Type B pancreatic cell (in vitro differentiated cells): ENCODE measurements around the gene RASA1. TPM values are rescaled to one million over a fixed set of nuclear protein-coding genes. Genes with fewer than 3 reads are reported as not detected.

Experiments used
- DNase-seq: peaks from one replicate; pipeline ENCODE4 v3.0.0; 2021; ENCODE audit warnings: mixed read lengths; ENCODE audit not compliant: unreplicated experiment; ENCODE audit errors: extremely low spot score
- H3K27ac Mint-ChIP-seq: 2 replicates; pipeline ENCODE4 v1.8.0; 2021; ENCODE audit warnings: mild to moderate bottlenecking, mixed read lengths
- H3K27me3 Mint-ChIP-seq: 2 replicates; pipeline ENCODE4 v1.8.0; 2021; ENCODE audit warnings: mixed read lengths
- H3K36me3 Mint-ChIP-seq: 2 replicates; pipeline ENCODE4 v1.8.0; 2021; ENCODE audit warnings: mixed read lengths
- H3K4me1 Mint-ChIP-seq: one replicate; pipeline ENCODE4 v1.8.0; 2021; ENCODE audit warnings: mixed read lengths; ENCODE audit not compliant: unreplicated experiment
- H3K4me3 Mint-ChIP-seq: 2 replicates; pipeline ENCODE4 v1.8.0; 2021; ENCODE audit warnings: mild to moderate bottlenecking, mixed read lengths
- H3K9me3 Mint-ChIP-seq: 2 replicates; pipeline ENCODE4 v1.8.0; 2021; ENCODE audit warnings: mixed read lengths
- total RNA-seq: library from RNA; stranded (reverse); gene quantifications from 2 replicates; pipeline ENCODE4 v1.2.1, GENCODE V29; 2021; ENCODE audit warnings: low replicate concordance
- TF ChIP-seq, protein P1 (sequence below): fragments of 200-600 bp; sonication (generic); conservative IDR thresholded peaks from 2 replicates; pipeline ENCODE4 v1.5.0; 2021; ENCODE audit warnings: antibody characterized with exemption, mild to moderate bottlenecking

RASA1 gene
- total RNA-seq, 1 donor from 2014 or later: 33.0 TPM

DNA sequence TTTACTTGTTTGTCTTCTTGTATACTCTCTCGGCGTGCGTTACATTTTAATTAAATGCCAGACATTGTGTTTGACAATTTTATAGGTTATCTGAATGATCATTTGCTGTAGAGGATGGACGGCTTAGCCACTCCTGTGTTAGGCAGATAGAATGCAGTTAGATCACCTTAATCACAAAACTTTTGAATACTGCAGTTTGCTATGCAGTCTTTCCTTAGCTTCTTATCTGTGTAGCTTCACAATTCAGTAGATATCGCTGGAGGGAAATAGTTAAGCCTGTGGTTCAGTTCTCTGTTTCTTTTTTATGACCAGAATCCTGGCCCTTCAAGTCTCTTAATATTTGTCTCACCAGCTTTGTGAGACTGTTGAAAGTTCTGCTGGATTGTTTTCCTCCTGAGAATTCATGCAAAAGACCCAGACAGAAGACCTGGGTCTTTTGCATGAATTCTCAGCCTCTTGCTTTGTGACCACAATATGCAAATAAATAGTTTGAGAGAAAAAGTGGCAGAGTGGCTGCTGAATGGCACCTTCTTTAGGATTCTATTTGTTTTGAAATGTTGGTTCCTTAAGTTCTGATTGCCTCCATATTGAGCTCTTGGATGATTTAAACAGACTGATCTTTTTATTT lies 40.2 kb downstream of the RASA1 start:
- Mint-ChIP-seq H3K27ac (no peak overlapping the region), H3K36me3 (peaks cover 31% of the 10 kb centered on the region), H3K27me3 (no peaks in the 10 kb centered on the region), H3K4me1 (peaks cover 9% of the 10 kb centered on the region), H3K9me3 (peaks cover 5% of the 10 kb centered on the region), H3K4me3 (no peak overlapping the region)
- no peak for DNase-seq
- TF ChIP-seq, protein P1, sequence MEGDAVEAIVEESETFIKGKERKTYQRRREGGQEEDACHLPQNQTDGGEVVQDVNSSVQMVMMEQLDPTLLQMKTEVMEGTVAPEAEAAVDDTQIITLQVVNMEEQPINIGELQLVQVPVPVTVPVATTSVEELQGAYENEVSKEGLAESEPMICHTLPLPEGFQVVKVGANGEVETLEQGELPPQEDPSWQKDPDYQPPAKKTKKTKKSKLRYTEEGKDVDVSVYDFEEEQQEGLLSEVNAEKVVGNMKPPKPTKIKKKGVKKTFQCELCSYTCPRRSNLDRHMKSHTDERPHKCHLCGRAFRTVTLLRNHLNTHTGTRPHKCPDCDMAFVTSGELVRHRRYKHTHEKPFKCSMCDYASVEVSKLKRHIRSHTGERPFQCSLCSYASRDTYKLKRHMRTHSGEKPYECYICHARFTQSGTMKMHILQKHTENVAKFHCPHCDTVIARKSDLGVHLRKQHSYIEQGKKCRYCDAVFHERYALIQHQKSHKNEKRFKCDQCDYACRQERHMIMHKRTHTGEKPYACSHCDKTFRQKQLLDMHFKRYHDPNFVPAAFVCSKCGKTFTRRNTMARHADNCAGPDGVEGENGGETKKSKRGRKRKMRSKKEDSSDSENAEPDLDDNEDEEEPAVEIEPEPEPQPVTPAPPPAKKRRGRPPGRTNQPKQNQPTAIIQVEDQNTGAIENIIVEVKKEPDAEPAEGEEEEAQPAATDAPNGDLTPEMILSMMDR: no peak

DNA sequence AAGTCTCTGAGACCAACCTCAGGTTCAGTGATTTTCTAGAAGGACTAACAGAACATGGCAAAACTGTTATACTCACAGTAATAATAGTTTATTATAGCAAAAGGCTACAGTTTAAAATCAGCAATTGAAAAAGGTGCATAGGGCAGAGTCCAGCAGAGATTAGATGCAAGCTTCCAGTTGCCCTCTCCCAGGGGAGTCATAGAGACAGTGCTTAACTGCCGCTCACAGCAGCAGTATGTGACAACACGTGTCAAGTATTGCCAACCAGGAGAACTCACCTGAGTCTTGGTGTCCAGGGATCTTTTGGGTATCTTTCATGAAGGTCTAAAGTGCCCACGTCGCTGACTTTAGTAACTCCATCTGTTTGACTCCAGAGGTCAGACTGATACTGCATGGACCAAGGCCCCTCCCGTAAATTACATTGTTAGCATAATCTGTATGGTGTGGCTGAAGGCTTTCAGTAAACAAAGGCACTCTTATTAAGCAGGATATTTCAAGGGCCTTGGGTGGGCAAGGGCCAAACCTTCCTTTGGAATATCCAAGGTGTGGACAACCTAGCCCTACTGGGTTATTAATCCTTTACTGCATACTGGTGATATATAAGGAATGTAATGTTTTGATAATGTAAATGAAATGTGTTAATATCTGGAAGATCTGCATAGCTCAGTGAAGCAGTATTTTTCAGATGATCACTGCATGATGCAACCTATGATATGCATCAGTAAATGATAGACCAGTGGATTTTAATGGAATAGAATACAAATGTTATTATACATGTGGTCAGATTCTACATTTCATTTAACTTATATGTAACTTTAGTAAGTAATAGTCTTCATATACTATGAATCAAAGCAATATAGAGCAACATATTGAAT lies 44.0 kb downstream of the RASA1 start:
- peaks cover 3% of the 10 kb centered on the region for H3K9me3 Mint-ChIP-seq
- DNase-seq: no peak
- H3K36me3 Mint-ChIP-seq: peaks cover 10% of the 10 kb centered on the region
- TF ChIP-seq, protein P1: no peak
- H3K4me3 Mint-ChIP-seq: peak overlapping the region; percentile 21
- peak overlapping the region; percentile 38 for H3K27ac Mint-ChIP-seq
- no peaks in the 10 kb centered on the region for H3K27me3 Mint-ChIP-seq
- peaks cover 16% of the 10 kb centered on the region for H3K4me1 Mint-ChIP-seq

DNA sequence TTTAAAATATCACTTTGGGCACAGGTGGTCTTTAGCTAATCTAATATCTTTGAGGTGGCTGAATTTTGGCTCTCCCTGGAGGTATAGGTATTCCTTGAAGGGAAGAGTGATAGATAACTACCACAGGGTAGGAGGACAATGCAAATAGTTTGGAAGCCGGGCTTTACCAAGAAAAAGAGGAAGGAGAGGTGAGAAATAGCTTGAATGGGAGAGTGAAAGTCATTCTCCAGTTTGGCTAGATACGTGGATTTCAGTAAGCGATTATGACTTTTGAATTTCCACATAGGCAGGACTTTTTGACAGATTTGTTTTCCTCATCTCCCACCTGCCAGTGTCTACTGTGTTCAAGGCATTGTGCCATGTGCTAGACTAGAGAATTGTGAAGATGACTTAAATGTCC lies 45.5 kb downstream of the RASA1 start:
- H3K27ac Mint-ChIP-seq: no peak overlapping the region
- peaks cover 7% of the 10 kb centered on the region for H3K9me3 Mint-ChIP-seq
- H3K36me3 Mint-ChIP-seq: peaks cover 8% of the 10 kb centered on the region
- no peak for DNase-seq
- H3K4me1 Mint-ChIP-seq: peaks cover 16% of the 10 kb centered on the region
- no peak overlapping the region for H3K4me3 Mint-ChIP-seq
- H3K27me3 Mint-ChIP-seq: no peaks in the 10 kb centered on the region
- TF ChIP-seq, protein P1: no peak

DNA sequence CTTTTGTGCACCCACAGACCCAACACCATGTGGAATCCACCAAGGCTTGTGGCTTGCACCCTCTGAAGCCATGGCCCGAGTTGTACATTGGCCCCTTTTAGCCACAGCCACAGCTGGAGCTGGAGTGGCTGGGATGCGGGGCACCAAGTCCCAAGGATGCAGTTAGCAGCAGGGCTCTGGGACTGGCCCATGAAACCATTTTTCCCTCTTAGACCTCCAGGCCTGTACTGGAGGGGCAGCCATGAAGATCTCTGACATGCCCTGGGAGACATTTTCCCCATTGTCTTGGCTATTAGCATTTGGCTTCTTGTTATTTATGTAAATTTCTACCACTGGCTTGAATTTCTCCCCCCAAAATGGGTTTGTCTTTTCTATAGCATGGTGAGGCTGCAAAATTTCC lies 51.8 kb downstream of the RASA1 start:
- Mint-ChIP-seq H3K4me1 (peaks cover under 1% of the 10 kb centered on the region), H3K36me3 (peaks cover 23% of the 10 kb centered on the region), H3K27me3 (no peaks in the 10 kb centered on the region), H3K9me3 (peaks cover 11% of the 10 kb centered on the region), H3K4me3 (no peak overlapping the region), H3K27ac (no peak overlapping the region)
- TF ChIP-seq, protein P1: no peak
- DNase-seq: no peak

DNA sequence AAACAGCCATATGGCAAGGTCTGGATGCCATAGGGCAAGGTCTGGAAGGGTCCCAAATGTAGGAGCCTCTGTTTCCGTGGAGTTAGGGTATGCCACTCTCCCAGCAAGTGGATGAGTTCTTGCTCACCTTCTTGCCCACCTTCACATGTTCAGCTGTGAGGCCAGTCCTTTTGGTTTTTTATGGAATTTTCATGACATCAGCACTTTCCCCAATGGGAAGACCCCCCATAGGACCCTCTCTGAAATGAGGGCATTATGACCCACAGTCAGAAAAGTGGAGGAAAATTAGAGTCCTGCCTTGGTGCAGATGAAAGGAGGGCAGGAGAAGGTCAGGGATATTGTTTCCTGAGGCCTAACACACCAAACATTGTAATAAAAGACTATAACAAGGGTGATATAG lies 53.9 kb downstream of the RASA1 start:
- no peak for DNase-seq
- Mint-ChIP-seq H3K27ac (no peak overlapping the region), H3K4me3 (no peak overlapping the region), H3K27me3 (no peaks in the 10 kb centered on the region), H3K36me3 (peaks cover 23% of the 10 kb centered on the region), H3K4me1 (no peaks in the 10 kb centered on the region), H3K9me3 (peaks cover 11% of the 10 kb centered on the region)
- TF ChIP-seq, protein P1: no peak
